Activated T-cell treated with anti-CD3 and anti-CD28 coated beads, Interleukin-2, amount 50 U/mL, for 24 hours (primary cell): ENCODE results near the gene USP34.
"Not testable (repeated sequence)": the region's sequence is repeated elsewhere in the genome, so short reads cannot be mapped to it uniquely, and the experiment has no call there.

Experiments used
- DNase-seq: peaks from one replicate; pipeline ENCODE4 v3.0.0-alpha.2; 2020
- H3K27ac Mint-ChIP-seq: 2 replicates; pipeline ENCODE4 v1.8.0; 2020; ENCODE audit warnings: mild to moderate bottlenecking, mixed read lengths
- H3K27me3 Mint-ChIP-seq: 2 replicates; pipeline ENCODE4 v1.8.0; 2020; ENCODE audit warnings: mixed read lengths
- H3K36me3 Mint-ChIP-seq: 2 replicates; pipeline ENCODE4 v1.8.0; 2020; ENCODE audit warnings: low read depth, mixed read lengths
- H3K4me1 Mint-ChIP-seq: 2 replicates; pipeline ENCODE4 v1.8.0; 2020; ENCODE audit warnings: low read depth, mixed read lengths
- H3K4me3 Mint-ChIP-seq: 2 replicates; pipeline ENCODE4 v1.8.0; 2020; ENCODE audit warnings: mild to moderate bottlenecking, moderate library complexity, mixed read lengths
- H3K9me3 Mint-ChIP-seq: 2 replicates; pipeline ENCODE4 v1.8.0; 2020; ENCODE audit warnings: mixed read lengths

USP34 gene

GRCh38 chr2:61221819-61222218 lies 249.1 kb downstream of the USP34 start:
- H3K27ac Mint-ChIP-seq, result no peak overlapping the region
- no peak for DNase-seq
- no peaks in the 10 kb centered on the region for H3K27me3 Mint-ChIP-seq
- H3K36me3 Mint-ChIP-seq, result peaks cover 85% of the 10 kb centered on the region
- peaks cover 4% of the 10 kb centered on the region for H3K4me1 Mint-ChIP-seq
- H3K4me3 Mint-ChIP-seq, result no peak overlapping the region
- H3K9me3 Mint-ChIP-seq, result no peaks in the 10 kb centered on the region

GRCh38 chr2:61220768-61221167 lies 250.1 kb downstream of the USP34 start:
- no peak for DNase-seq
- Mint-ChIP-seq H3K9me3 (no peaks in the 10 kb centered on the region), H3K4me3 (no peak overlapping the region), H3K4me1 (peaks cover 2% of the 10 kb centered on the region), H3K27me3 (no peaks in the 10 kb centered on the region), H3K27ac (peak overlapping the region; percentile 37), H3K36me3 (peaks cover 81% of the 10 kb centered on the region)

- no peaks in the 10 kb centered on the region for H3K27me3 Mint-ChIP-seq
- H3K4me1 Mint-ChIP-seq, result peaks cover 4% of the 10 kb centered on the region
- no peak overlapping the region for H3K4me3 Mint-ChIP-seq
- no peaks in the 10 kb centered on the region for H3K9me3 Mint-ChIP-seq
- no peak for DNase-seq
- no peak overlapping the region for H3K27ac Mint-ChIP-seq
- peaks cover 79% of the 10 kb centered on the region for H3K36me3 Mint-ChIP-seq
Measured at GRCh38 chr2:61218817-61219170, 252.1 kb downstream of the USP34 start.

DNA sequence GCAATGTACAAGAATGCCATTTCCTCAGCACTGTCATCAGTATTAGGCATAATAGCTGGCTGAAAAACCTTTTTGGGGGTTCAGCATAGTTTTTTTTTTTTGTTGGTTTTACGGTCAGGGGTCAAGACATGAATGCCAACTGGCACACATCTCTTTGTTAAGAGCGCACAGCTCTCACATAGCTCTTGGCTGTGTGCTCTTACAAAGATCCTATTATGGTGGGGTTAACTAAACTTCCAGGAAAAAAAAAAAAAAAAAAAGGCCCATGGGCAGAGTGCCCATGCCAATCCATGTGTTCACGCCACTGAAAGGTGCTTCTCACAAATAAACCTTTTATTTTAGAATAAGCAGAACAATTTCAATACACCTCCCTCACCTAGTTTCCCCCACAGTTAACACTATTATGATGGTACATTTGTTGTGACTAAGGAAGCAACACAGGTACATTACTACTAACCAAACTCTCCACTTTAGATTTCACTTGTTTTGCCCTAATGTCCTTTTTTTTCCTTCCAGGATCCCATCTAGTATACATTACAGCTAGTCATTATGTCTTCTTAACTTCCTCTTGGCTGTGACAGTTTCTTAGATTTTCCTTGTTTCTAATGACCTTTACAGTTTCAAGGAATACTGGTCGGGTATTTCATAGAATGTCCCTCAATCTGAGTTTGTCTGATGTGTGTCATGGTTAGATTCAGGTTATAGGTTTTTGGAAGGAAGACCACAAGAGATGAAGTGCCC lies 252.6 kb downstream of the USP34 start:
- H3K36me3 Mint-ChIP-seq, result peaks cover 79% of the 10 kb centered on the region
- no peak overlapping the region for H3K27ac Mint-ChIP-seq
- H3K4me3 Mint-ChIP-seq, result no peak overlapping the region
- DNase-seq, result no peak
- no peaks in the 10 kb centered on the region for H3K27me3 Mint-ChIP-seq
- H3K9me3 Mint-ChIP-seq, result no peaks in the 10 kb centered on the region
- H3K4me1 Mint-ChIP-seq, result peaks cover 4% of the 10 kb centered on the region

DNA sequence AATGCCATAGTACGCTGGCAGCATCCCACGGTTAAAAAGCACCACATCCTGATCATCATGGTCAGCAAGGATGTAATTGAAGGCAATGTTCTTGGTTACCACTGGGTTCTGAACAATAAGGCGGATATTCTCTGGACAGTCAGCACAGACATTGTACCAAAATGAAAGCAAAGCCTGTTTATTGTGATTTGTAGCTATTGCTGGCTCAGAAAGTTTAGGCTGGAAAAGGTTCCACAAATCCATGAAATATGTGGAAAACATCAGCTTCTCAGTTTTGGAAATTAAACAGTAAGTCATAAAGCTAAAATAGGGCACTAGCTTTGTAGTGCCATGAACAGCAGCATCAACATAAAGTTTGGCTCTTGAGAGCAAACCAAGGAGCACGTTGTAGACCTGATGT lies 256.7 kb downstream of the USP34 start:
- Mint-ChIP-seq H3K27me3 (no peaks in the 10 kb centered on the region), H3K36me3 (peaks cover 72% of the 10 kb centered on the region), H3K4me1 (peaks cover 4% of the 10 kb centered on the region), H3K4me3 (no peak overlapping the region), H3K27ac (peak overlapping the region; percentile 47), H3K9me3 (no peaks in the 10 kb centered on the region)
- DNase-seq, result no peak

- DNase-seq, result no peak
- H3K4me1 Mint-ChIP-seq, result peaks cover 3% of the 10 kb centered on the region
- peaks cover 84% of the 10 kb centered on the region for H3K36me3 Mint-ChIP-seq
- no peak overlapping the region for H3K27ac Mint-ChIP-seq
- H3K9me3 Mint-ChIP-seq, result no peaks in the 10 kb centered on the region
- no peaks in the 10 kb centered on the region for H3K27me3 Mint-ChIP-seq
- no peak overlapping the region for H3K4me3 Mint-ChIP-seq
Measured at GRCh38 chr2:61210332-61210981, 260.4 kb downstream of the USP34 start.

DNA sequence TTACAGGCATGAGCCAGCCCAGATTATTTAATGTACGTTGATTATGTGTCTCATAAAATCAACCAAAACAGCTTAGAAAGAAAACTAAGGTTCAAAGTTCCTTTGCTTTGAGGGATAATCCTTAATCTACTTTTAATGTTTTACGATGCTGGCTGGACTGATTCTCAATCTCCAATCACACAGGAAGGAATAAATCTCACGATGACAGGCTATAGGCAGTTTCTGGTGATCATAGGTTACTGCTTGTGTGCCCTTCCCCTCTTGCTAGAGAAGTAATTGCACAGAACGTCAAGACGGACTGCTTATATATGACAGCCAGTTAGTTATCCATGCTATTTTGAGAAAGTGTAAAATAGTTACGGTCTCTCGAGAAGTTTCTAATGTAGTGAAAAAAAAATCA lies 265.8 kb downstream of the USP34 start:
- H3K4me1 Mint-ChIP-seq, result no peaks in the 10 kb centered on the region

GRCh38 chr2:61196671-61197070 lies 274.2 kb downstream of the USP34 start:
- peak overlapping the region; percentile 37 for H3K27ac Mint-ChIP-seq
- DNase-seq, result no peak

More for the DNA sequence above, 265.8 kb downstream of the USP34 start:
- H3K27me3 Mint-ChIP-seq, result no peaks in the 10 kb centered on the region
- no peak for DNase-seq
- no peak overlapping the region for H3K27ac Mint-ChIP-seq
- H3K4me3 Mint-ChIP-seq, result no peak overlapping the region
- peaks cover 86% of the 10 kb centered on the region for H3K36me3 Mint-ChIP-seq
- H3K9me3 Mint-ChIP-seq, result no peaks in the 10 kb centered on the region

GRCh38 chr2:61194646-61195045 lies 276.2 kb downstream of the USP34 start:
- H3K4me3 Mint-ChIP-seq, H3K9me3 Mint-ChIP-seq, DNase-seq, H3K27me3 Mint-ChIP-seq: not testable (repeated sequence)
- Mint-ChIP-seq H3K4me1 (peaks cover 29% of the 10 kb centered on the region), H3K27ac (peak overlapping the region; percentile 57), H3K36me3 (peaks cover 79% of the 10 kb centered on the region)

More at GRCh38 chr2:61196671-61197070, 274.2 kb downstream of the USP34 start:
- Mint-ChIP-seq H3K4me3 (no peak overlapping the region), H3K36me3 (peaks cover 76% of the 10 kb centered on the region), H3K4me1 (peaks cover 14% of the 10 kb centered on the region), H3K27me3 (no peaks in the 10 kb centered on the region), H3K9me3 (no peaks in the 10 kb centered on the region)

GRCh38 chr2:61193670-61194561 lies 277.0 kb downstream of the USP34 start:
- peak overlapping the region; percentile 73 for H3K27ac Mint-ChIP-seq
- H3K27me3 Mint-ChIP-seq, result no peaks in the 10 kb centered on the region
- H3K4me1 Mint-ChIP-seq, result peaks cover 30% of the 10 kb centered on the region

GRCh38 chr2:61187085-61187484 lies 283.8 kb downstream of the USP34 start:
- Mint-ChIP-seq H3K9me3 (no peaks in the 10 kb centered on the region), H3K4me1 (peaks cover 44% of the 10 kb centered on the region), H3K4me3 (no peak overlapping the region), H3K27me3 (no peaks in the 10 kb centered on the region), H3K27ac (peak overlapping the region; percentile 55), H3K36me3 (peaks cover 96% of the 10 kb centered on the region)
- DNase-seq, result no peak

More at GRCh38 chr2:61193670-61194561, 277.0 kb downstream of the USP34 start:
- H3K9me3 Mint-ChIP-seq, result no peaks in the 10 kb centered on the region
- DNase-seq, result no peak
- peaks cover 79% of the 10 kb centered on the region for H3K36me3 Mint-ChIP-seq
- H3K4me3 Mint-ChIP-seq, result no peak overlapping the region

GRCh38 chr2:61185231-61185728 lies 285.6 kb downstream of the USP34 start:
- DNase-seq, result no peak
- no peaks in the 10 kb centered on the region for H3K27me3 Mint-ChIP-seq
- H3K27ac Mint-ChIP-seq, result peak overlapping the region; percentile 54
- no peak overlapping the region for H3K4me3 Mint-ChIP-seq
- H3K4me1 Mint-ChIP-seq, result peaks cover 51% of the 10 kb centered on the region
- H3K9me3 Mint-ChIP-seq, result no peaks in the 10 kb centered on the region
- peaks cover 97% of the 10 kb centered on the region for H3K36me3 Mint-ChIP-seq

DNA sequence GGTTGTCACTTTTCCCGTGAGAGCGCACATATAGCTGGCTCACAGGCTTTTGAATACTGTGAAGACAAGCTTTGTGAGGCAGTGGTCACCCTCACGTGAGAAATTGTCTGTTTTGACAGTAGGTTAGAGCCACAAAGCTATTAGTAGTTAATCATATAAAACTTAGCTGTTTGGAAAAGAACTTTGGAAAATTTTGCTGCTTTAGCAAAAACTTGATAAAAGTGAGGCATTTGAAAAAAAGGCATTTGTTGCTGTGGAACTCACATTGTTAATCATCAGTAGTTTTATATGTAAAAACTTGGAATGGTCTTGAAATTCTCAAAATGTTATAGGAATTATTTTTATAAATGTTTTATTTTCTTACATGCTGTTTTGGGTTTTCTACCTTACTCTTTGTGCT lies 286.6 kb downstream of the USP34 start:
- peaks cover 97% of the 10 kb centered on the region for H3K36me3 Mint-ChIP-seq
- H3K27ac Mint-ChIP-seq, result no peak overlapping the region
- H3K4me3 Mint-ChIP-seq, result no peak overlapping the region
- H3K4me1 Mint-ChIP-seq, result peaks cover 55% of the 10 kb centered on the region
- no peaks in the 10 kb centered on the region for H3K27me3 Mint-ChIP-seq
- no peaks in the 10 kb centered on the region for H3K9me3 Mint-ChIP-seq
- DNase-seq, result no peak

DNA sequence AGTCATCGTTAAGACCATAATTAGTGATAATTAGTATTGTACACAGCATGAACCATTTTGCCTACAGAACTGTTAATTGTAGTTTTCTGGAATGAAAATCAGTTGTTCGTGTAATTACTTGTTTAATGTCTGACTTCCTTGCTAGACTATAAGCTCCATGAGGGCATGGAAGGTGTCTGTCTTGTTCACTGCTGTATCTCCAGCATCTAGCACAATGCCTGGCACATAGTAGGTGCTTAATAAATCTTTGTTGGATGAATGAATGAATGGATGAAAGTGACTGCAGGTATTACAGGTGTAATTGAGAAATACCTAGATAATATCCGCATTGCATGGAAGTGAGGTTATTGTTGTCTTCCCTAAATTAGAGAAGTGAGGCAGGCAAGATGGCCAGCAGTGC lies 287.1 kb downstream of the USP34 start:
- Mint-ChIP-seq H3K4me3 (no peak overlapping the region), H3K27ac (no peak overlapping the region), H3K4me1 (peaks cover 59% of the 10 kb centered on the region), H3K9me3 (no peaks in the 10 kb centered on the region), H3K36me3 (peaks cover 97% of the 10 kb centered on the region), H3K27me3 (no peaks in the 10 kb centered on the region)
- DNase-seq, result no peak
